ENCODE data around the gene FARSA. TPM values are rescaled to one million over a fixed set of nuclear protein-coding genes. Genes with fewer than 3 reads are reported as not detected.

The FARSA gene
- polyA plus RNA-seq, 2 of the 4 experiments (the other 2 are of a cell fraction), result 18.1 to 58.7 TPM

DNA sequence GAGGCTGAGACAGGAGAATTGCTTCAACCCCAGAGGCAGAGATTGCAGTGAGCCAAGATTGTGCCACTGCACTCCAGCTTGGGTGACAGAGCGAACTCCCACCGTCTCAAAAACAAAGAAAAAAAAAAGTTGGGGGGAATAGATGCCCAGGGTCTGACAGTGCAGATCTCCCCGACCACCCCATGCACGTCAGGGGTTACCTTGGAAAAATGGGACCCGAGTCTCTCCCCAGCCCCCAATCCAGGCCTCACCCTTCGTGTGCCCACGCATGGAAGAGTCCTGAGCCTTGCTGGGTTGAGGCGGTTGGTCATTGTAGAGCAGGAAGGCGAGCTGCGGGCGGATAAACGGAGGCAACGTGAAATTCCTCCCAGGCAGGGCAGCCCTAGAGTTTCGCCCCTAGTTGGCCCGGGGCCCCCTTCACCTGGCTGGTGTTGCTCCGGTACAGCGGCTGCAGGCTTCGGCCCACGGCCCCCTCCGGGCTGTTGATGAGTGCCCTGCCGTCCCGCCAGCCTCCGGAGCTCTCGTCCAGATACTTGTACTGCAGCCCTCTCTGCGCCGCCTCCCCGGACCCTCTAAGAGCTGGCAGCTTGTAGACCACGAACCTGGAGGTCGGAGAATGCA, 52.9 kb downstream of the FARSA start:
- ChIA-PET CTCF (interaction anchor here (0.9 to 1.9 kb wide), 4 partner anchors 9 to 115 kb away, joined by 3 to 8 read pairs (median 4); no protein-coding TSS in a partner anchor), POLR2A (interaction anchor here (1.2 to 1.6 kb wide), 3 partner anchors 10 to 89 kb away, joined by 3 to 8 read pairs (median 3); partner anchors contain the start of genes GCDH, JUNB and SYCE2)
- ATAC-seq (peak; percentile 21 to 46; a peak in 5 of 6 replicates), DNase-seq (ENCODE audit: low read depth in 1 of 2, low spot score in 1 of 2) (no peak), FAIRE-seq (no peak)
- H3K4me2 ChIP-seq, result peak overlapping the region; percentile 95
- 57% methylated on average over 9 of the region's 29 CpGs for whole genome bisulfite sequencing (ENCODE audit: missing lambda C conversion rate)
- H3K4me1 ChIP-seq, result no peaks in the 10 kb centered on the region
- H3K9me3 ChIP-seq, result peaks cover 9% of the 10 kb centered on the region; the same call in 2 of the 3 replicates
- peak overlapping the region; percentile 89 for H3K4me3 ChIP-seq
- TF ChIP-seq RFX5 (IDR thresholded peaks at IDR 0.05) (no peak), KDM5A (IDR thresholded peaks at IDR 0.05) (no peak), TP53 (CRISPR knock-in tag; IDR thresholded peaks at IDR 0.05) (no peak), SREBF2 (IDR thresholded peaks at IDR 0.05) (no peak), RNF2 (IDR thresholded peaks at IDR 0.05; ENCODE audit: borderline replicate concordance, low read depth) (no peak), RCOR1 (IDR thresholded peaks at IDR 0.05; ENCODE audit: low read depth, low read length) (no peak), ZSCAN20 (CRISPR knock-in tag; IDR thresholded peaks at IDR 0.05) (no peak), EHMT2 (IDR thresholded peaks at IDR 0.05; ENCODE audit: low read depth) (no peak), KDM1A (IDR thresholded peaks at IDR 0.05; ENCODE audit: low read depth) (no peak), CHD4 (IDR thresholded peaks at IDR 0.05; ENCODE audit: borderline replicate concordance) (no peak), ZNF302 (CRISPR knock-in tag; IDR thresholded peaks at IDR 0.05) (no peak), FOSL2 (IDR thresholded peaks at IDR 0.05) (no peak), FOSL2 (CRISPR knock-in tag; IDR thresholded peaks at IDR 0.05) (no peak), POLR2AphosphoS2 (conservative IDR thresholded peaks at IDR 0.05; ENCODE audit: low read length) (no peak), HDAC2 (IDR thresholded peaks at IDR 0.05) (no peak)
- TF ChIP-seq, protein P1, sequence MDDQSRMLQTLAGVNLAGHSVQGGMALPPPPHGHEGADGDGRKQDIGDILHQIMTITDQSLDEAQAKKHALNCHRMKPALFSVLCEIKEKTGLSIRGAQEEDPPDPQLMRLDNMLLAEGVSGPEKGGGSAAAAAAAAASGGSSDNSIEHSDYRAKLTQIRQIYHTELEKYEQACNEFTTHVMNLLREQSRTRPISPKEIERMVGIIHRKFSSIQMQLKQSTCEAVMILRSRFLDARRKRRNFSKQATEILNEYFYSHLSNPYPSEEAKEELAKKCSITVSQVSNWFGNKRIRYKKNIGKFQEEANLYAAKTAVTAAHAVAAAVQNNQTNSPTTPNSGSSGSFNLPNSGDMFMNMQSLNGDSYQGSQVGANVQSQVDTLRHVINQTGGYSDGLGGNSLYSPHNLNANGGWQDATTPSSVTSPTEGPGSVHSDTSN (IDR thresholded peaks at IDR 0.05), result no peak
- TF ChIP-seq, protein P2, sequence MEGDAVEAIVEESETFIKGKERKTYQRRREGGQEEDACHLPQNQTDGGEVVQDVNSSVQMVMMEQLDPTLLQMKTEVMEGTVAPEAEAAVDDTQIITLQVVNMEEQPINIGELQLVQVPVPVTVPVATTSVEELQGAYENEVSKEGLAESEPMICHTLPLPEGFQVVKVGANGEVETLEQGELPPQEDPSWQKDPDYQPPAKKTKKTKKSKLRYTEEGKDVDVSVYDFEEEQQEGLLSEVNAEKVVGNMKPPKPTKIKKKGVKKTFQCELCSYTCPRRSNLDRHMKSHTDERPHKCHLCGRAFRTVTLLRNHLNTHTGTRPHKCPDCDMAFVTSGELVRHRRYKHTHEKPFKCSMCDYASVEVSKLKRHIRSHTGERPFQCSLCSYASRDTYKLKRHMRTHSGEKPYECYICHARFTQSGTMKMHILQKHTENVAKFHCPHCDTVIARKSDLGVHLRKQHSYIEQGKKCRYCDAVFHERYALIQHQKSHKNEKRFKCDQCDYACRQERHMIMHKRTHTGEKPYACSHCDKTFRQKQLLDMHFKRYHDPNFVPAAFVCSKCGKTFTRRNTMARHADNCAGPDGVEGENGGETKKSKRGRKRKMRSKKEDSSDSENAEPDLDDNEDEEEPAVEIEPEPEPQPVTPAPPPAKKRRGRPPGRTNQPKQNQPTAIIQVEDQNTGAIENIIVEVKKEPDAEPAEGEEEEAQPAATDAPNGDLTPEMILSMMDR (IDR thresholded peaks at IDR 0.05), result no peak
- TF ChIP-seq, protein P3, sequence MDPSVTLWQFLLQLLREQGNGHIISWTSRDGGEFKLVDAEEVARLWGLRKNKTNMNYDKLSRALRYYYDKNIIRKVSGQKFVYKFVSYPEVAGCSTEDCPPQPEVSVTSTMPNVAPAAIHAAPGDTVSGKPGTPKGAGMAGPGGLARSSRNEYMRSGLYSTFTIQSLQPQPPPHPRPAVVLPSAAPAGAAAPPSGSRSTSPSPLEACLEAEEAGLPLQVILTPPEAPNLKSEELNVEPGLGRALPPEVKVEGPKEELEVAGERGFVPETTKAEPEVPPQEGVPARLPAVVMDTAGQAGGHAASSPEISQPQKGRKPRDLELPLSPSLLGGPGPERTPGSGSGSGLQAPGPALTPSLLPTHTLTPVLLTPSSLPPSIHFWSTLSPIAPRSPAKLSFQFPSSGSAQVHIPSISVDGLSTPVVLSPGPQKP (IDR thresholded peaks at IDR 0.05; ENCODE audit: low read depth, low read length), result no peak
- TF ChIP-seq, protein P4, sequence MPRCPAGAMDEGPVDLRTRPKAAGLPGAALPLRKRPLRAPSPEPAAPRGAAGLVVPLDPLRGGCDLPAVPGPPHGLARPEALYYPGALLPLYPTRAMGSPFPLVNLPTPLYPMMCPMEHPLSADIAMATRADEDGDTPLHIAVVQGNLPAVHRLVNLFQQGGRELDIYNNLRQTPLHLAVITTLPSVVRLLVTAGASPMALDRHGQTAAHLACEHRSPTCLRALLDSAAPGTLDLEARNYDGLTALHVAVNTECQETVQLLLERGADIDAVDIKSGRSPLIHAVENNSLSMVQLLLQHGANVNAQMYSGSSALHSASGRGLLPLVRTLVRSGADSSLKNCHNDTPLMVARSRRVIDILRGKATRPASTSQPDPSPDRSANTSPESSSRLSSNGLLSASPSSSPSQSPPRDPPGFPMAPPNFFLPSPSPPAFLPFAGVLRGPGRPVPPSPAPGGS (IDR thresholded peaks at IDR 0.05), result no peak
- peak overlapping the region; percentile 91 to 93 for H3K27ac ChIP-seq

GRCh38 chr19:12875086-12875485, 58.4 kb downstream of the FARSA start:
- ChIA-PET CTCF (interaction anchor here (0.7 to 6.0 kb wide), 4 partner anchors 10 to 115 kb away, joined by 3 to 31 read pairs (median 4); no protein-coding TSS in a partner anchor), POLR2A (no interaction called here)
- Histone ChIP-seq H3K4me1 (no peaks in the 10 kb centered on the region), H3K4me3 (no peak overlapping the region), H3K27ac (no peak overlapping the region), H3K9me3 (no peaks in the 10 kb centered on the region), H3K4me2 (no peak overlapping the region)
- 89% methylated on average over 6 of the region's 6 CpGs for WGBS (ENCODE audit: missing lambda C conversion rate)
- no peak for DNase-seq (ENCODE audit: low read depth in 1 of 2, low spot score in 1 of 2)
- no peak for ATAC-seq
- TF ChIP-seq CHD4 (IDR thresholded peaks at IDR 0.05; ENCODE audit: borderline replicate concordance), result no peak
- no peak for FAIRE-seq

All from A549 (cell line).